GM21381 (cell line): ENCODE results near the gene MAP3K19.
"Not testable (repeated sequence)": the region's sequence is repeated elsewhere in the genome, so short reads cannot be mapped to it uniquely, and the experiment has no call there.

ENCODE experiments used
- ATAC-seq: cut with Tn5 transposase; IDR thresholded peaks from one replicate; pipeline ENCODE4 v1.9.1; 2021; ENCODE audit warnings: mild to moderate bottlenecking, moderate library complexity; ENCODE audit not compliant: unreplicated experiment

MAP3K19 gene

GRCh38 chr2:135047300-135047699, at the start of gene MAP3K19:
Gene MAP3K19, minus strand, starts transcription at chr2:135047447. Its CDS starts 22,800 bp downstream, at chr2:135024647.
- no peak for ATAC-seq

GRCh38 chr2:135096665-135097446, 49.6 kb upstream of the MAP3K19 start:
- no peak for ATAC-seq

DNA sequence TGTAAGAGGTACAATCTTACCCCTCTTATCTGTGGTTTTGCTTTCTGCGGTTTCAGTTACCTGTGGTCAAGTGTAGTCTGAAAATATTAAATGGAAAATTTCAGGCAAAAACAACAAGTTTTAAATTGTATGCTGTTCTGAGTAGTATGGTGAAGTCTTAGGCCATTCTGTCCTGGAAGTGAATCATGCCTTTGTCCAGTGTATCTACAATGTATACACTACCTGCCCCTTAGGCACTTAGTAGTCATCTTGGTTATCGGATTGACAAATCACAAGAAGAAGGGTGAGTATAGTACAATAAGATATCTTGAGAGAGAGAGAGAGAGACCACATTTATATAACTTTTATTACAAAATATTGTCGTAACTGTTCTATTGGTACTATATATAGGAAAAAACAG, 48.3 kb upstream of the MAP3K19 start:
- no peak for ATAC-seq

GRCh38 chr2:135094508-135094907, 47.3 kb upstream of the MAP3K19 start:
- no peak for ATAC-seq

DNA sequence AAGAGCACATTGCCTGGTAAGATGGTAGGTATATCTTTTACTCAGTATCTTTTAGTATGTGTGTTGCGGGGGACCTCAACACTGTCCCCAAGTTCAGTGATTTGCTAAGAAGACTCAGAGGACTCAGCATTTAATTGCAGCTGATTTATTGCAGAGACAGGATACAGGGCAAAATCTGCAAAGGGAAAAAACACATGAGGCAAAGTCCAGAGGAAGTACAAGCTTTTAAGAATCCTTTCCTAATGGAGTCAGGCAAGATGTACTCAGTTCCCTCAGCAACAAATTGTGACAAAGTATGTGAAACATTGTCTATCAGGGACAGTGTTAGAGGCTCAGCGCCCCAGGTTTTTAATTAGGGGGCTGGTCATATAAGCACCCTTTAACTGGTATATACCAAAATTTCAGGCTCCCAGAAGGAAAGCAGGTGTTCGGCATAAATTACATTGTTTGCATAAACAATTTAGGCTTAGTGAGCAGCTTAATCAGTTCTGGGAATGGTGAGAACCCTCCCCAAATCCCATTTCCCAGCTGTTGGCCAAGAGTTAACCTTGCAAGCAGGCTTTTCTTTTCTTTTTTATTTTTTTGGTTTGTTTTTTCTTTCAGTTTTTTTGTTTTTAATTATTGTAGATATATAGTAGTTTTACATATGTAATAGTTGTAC, 46.6 kb upstream of the MAP3K19 start:
- no peak for ATAC-seq

- ATAC-seq, result no peak
Measured at GRCh38 chr2:135093193-135093592, 45.9 kb upstream of the MAP3K19 start.

GRCh38 chr2:135091681-135092080, 44.4 kb upstream of the MAP3K19 start:
- ATAC-seq, result no peak

DNA sequence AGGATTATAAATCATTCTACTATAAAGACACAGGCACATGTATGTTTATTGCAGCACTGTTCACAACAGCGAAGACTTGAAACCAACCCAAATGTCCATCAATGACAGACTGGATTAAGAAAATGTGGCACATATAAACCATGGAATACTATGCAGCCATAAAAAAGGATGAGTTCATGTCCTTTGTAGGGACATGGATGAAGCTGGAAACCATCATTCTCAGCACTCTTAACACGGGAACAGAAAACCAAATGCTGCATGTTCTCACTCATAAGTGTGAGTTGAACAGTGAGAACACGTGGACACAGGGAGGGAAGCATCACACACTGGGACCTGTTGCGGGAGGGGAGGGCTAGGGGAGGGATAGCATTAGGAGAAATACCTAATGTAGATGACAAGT, 42.4 kb upstream of the MAP3K19 start:
- ATAC-seq, result not testable (repeated sequence)

DNA sequence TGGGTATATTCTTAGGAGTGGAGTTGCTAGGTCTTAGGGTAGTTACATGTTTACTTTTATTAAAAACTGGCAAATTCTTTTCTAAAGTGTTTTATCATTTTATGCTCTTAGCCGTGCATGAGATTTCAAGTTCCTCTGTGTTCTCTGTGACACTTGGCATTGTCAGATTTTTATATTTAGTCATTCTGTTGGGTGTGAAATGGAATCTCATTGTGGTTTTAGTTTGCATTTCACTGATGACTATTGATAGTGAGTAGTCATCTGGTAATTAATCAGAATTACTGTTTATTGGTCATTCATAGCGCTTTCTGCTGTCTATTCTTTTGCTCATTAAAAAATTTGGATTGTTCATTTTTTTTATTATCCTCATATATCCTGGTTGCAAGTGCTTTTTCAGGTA, 39.0 kb upstream of the MAP3K19 start:
- no peak for ATAC-seq

GRCh38 chr2:135078417-135078816, 31.2 kb upstream of the MAP3K19 start:
- ATAC-seq, result no peak

DNA sequence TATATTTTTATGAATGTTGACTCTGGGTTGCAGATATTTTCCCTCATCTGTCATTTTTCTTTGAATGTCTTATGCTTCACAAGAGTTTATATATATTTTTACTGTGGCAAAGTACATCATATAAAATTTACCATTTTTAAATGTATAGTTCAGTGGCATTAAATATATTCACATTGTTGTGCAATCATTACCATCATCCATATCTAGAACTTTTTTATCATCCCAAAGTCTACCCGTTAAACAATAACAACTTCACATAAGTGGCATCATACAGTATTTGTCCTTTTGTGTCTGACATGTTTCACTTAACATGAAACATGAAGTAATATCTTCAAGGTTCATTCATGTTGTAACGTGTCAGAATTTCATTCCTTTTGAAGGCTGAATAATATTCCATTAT, 29.3 kb upstream of the MAP3K19 start:
- no peak for ATAC-seq

- ATAC-seq, result no peak
Measured at GRCh38 chr2:135074216-135074615, 27.0 kb upstream of the MAP3K19 start.

DNA sequence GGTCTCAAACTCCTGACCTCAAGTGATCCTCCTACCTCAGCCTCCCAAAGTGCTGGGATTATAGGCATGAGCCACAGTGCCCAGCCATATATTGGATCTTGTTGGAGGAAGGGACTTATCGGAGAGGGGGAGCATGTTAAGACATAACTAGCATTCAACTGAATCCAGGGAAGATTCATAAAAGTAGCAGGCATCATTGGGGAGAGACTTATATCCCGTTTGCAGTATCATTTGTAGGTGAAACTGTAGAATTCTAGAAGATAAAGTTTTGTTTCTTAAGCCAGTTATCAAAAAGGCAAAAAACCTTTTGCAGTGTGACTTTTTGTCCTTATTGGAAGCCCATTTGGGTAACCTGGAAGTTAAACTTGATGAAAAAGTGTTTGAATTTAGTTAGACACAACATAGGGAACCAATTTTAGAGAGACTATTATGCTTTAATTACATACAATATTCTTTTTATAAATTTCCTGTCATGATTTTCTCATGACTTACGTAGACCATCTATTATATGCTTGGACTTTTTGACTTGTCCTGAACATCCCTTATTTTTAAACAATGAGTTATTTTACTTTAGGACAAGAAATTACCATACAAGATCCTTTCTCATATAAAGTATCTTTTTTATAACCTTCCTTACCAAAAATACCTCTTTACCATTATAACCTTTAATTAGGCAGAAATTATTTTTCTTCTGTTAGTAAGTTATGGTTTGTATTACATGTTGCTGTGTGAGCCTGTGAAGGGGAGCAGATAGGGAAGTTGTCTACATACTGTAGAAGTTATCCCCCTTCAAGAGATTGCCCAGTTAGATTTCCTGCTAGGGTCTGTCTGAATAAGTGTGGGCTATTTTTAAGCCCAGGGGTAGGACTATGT, 25.1 kb upstream of the MAP3K19 start:
- ATAC-seq, result no peak

DNA sequence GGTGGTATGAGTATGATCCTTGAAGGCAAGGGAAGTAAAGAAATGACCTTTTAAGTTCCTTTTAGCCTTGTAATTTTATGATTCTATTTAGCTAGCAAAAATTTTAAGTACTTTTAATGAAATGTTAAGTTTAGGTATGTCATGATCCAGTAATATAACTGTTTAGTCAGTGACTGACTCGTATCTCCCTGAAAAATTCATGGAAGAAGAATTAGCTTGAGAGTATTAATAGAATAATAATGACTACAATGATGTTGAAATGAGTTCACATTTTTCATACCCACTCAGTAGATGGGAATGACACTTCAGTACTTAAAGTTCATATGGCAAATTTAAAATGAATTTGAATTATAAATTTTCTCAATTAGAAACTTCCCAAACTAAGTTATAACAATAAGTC, 19.5 kb upstream of the MAP3K19 start:
- ATAC-seq, result no peak

- no peak for ATAC-seq
Measured at GRCh38 chr2:135064149-135064548, 16.9 kb upstream of the MAP3K19 start.

- no peak for ATAC-seq
Measured at GRCh38 chr2:135063210-135063609, 16.0 kb upstream of the MAP3K19 start.

GRCh38 chr2:135059577-135059976, 12.3 kb upstream of the MAP3K19 start:
- ATAC-seq, result no peak

GRCh38 chr2:135056790-135057189, 9.5 kb upstream of the MAP3K19 start:
- ATAC-seq, result no peak

- no peak for ATAC-seq
Measured at GRCh38 chr2:135055182-135055786, 8.0 kb upstream of the MAP3K19 start.

DNA sequence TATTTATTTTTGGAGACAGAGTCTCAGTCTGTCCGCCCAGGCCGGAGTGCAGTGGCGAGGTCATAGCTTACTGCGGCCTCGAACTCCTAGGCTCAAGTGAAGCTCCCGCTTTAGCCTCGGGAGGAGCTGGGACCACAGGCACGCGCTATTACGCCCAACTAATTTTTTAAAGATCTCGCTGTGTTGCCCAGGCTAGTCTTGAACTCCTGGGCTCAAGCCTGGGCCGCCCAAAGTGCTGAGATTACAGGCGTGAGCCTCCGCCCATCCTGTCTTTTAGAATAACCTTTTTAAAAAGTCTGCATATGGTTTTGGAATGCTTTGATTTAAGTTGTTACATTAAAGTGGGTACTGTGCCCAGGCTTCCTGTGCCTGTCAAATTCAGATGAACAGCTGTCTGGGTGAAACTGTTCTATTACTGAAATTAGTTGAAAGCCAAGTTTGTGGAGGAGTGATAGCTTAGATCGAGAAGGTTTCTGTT, 5.8 kb upstream of the MAP3K19 start:
- ATAC-seq, result peak; percentile 39
